Islet precursor cell (in vitro differentiated cells): ENCODE data around the gene C3orf70.
"Not testable (repeated sequence)": the region's sequence is repeated elsewhere in the genome, so short reads cannot be mapped to it uniquely, and the experiment has no call there.

Source experiments
- DNase-seq: peaks from one replicate; pipeline ENCODE4 v3.0.0-alpha.2; 2018

C3orf70 gene

GRCh38 chr3:185150561-185150960 is 2.3 kb downstream of the C3orf70 start:
- DNase-seq: no peak

DNA sequence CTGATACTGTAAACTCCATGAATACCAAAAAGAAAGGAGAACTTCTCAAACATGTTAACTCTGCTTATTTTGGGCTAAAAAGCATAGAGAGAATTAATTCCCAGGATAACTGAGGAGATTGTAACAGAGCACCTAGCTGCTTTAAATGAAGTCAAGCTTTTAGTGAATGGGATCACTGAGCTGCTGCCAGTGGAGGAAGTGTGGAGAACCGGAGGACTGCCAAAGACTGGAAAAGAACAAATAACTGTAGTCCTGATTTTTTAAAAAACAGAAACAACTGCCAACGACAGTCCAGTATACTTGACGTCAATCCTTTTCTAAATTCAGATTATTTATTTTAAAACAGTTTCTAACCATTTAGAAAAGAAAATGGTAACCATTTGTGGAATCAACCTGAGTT is 3.3 kb downstream of the C3orf70 start:
- no peak for DNase-seq

GRCh38 chr3:185145511-185145910 is 7.3 kb downstream of the C3orf70 start:
- no peak for DNase-seq

- no peak for DNase-seq
Observed at GRCh38 chr3:185144784-185145183, 8.1 kb downstream of the C3orf70 start.

- no peak for DNase-seq
Observed at GRCh38 chr3:185137821-185138220, 15.0 kb downstream of the C3orf70 start.

DNA sequence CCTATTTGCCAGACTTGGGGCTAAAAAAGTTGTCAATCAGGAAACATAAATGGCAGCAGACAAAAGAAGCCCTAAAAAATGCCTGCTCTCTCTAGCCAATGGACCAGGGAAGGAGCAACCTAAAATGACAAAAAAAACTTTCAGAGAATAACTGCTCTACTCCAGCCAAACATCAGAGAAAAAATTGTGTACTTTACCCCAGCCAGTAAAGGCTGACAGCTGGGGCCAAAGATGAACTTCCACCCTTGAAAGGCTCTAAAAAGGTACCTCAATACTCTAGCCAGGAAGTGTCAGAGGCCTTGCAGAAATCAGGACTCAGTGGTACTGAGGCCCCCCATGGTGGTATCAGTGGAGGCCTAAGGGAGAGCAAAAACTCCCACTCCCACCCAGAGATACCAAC is 18.4 kb downstream of the C3orf70 start:
- DNase-seq: no peak

- no peak for DNase-seq
Observed at GRCh38 chr3:185131602-185132256, 21.1 kb downstream of the C3orf70 start.

DNA sequence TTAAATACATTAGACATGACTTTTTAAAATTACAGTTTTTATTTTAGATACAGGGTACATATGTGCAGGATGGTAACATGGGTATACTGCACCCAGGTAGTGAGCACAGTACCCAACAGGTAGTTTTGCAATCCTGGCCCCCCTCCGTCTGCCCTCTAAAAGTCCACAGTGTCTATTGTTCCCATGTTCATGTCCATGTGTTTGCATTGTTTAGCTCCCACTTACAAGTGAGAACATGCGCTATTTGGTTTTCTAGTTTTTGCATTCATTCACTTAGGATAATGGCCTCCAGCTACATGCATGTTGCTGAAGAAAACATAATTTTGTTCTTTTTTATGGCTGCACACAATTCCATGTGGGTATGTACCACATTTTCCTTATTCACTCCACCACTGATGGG is 23.8 kb downstream of the C3orf70 start:
- DNase-seq: no peak

DNA sequence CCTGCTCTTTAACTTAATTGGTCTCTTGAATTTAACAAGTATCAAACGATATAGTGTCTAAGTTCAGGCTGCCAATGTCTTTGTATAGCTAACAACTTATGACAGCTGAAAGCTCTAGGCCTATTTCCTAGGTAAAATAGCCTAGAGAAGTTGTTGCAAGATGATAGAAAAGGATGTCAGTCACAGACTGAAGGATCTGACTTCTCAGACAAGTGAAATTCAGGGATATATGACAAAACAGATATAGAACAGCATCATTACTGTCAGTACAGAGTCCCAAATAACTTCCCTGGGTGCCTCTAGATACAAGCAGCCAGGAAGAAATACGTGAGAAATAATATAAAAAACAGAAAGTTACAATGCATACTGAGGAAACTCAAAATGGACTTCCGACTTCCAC is 26.7 kb downstream of the C3orf70 start:
- DNase-seq: no peak

GRCh38 chr3:185120126-185120525 is 32.7 kb downstream of the C3orf70 start:
- no peak for DNase-seq

DNA sequence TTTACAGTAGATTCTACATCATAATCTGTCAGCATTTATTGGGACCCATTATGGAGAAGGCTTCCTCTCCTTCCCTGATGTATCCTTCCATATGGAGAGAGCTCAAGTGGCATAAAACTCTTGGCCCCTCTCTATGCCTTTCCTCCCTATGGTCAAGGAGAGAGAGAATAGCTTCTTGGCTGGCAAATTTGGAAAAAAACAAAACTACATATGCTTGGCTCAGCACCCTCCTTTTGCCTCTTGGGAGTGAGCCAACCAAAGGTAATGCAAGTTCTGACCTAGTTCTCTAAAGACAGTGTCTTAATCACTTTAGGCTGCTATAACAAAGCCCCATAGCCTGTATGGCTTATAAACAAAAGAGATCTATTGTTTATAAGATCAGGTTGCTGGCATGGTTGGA is 37.5 kb downstream of the C3orf70 start:
- no peak for DNase-seq

DNA sequence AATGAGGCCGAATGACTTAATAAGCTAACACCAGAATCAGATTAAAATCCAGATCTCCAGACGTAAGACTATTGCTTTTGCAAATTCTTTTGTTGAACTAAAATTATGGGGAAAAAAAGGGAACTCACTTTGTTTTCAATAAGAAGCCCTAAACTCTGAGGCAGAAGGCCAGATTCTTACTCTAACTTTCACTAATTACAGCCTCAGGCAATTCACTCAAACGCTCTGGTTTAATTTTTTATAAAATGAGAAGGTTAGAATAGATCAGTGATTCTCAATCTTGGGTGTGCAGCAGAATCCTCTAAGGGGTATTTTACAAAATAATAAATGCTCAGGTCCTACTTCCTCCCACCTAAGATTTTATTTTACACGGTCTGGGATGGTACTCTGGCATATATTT is 38.1 kb downstream of the C3orf70 start:
- DNase-seq: no peak

DNA sequence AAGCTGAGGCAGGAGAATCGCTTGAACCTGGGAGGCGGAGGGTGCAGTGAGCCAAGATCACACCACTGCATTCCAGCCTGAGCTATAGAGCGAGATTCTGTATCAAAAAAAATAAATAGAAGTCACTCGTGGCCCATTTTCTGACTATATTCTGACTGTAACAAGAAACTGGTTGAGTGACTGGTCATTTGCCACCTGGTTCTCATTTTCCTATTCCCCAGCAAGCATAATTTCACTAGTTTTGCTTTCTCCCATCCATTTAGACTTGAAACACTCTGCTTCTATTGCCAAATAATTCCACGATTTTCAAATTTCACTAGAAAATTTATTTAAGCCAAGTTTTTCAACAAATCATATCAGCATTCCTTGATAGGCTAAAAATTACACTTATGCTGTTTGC is 40.7 kb downstream of the C3orf70 start:
- no peak for DNase-seq

GRCh38 chr3:185109012-185109411 is 43.8 kb downstream of the C3orf70 start:
- not testable (repeated sequence) for DNase-seq

DNA sequence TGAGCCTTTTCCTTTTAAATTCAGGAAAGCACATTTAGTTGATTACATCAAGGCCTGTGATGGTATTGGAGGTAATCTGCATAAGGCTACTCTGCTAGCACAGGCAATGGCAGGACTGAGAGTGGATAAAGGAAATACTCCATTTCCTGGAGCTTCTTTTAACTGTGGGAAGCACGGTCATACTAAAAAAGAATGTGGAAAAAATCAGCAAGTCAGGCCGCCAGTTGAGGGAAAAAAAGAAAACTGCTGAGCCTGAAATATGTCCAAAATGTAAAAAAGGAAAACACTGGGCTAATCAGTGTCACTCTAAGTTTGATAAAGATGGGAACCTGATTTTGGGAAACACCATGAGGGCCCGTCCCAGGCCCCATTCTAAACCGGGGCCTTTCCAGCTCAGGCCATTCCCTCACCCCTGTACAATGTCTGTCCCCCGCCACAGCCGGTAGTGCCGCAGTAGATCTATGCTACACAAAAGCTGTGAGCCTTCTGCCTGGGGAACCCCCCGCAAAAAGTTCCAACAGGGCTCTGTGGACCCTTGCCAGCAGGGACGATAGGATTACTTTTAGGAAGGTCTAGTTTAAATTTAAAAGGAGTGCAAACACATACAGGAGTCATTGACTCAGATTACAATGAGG is 46.5 kb downstream of the C3orf70 start:
- not testable (repeated sequence) for DNase-seq

DNA sequence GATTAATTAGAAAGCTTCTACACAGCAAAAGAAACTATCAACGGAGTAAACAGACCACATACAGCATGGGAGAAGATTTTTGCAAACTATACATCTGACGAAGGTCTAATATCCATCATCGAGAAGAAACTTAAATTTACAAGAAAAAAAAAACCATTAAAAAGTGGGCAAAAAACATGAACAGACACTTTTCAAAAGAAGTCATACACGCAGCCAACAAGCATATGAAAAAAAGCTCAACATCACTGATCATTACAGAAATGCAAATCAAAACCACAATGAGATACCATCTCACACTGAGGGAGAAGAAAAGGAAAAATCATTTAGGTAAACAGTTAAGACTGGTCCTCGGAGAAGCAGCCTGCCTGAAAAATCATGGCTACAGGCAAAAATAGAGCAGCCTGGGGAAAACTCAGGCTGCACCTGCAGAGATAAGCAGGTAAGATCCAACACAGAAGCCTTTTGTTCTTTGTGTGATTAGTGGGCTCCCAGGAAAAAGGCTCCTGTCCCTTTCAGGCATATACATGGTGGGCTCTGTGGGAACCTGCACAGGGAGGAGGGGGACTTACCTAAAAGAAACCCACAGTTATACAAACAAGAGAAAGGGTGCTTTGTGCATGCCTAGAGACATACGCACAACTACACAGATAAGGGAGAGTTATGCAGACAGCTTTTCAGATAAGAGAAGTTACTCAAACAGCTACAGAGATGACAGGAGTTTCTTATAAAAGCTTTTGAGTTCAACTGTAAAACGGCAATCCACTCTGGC is 49.3 kb downstream of the C3orf70 start:
- DNase-seq: peak; percentile 58

- DNase-seq: no peak
Observed at GRCh38 chr3:185094697-185095096, 58.2 kb downstream of the C3orf70 start.

DNA sequence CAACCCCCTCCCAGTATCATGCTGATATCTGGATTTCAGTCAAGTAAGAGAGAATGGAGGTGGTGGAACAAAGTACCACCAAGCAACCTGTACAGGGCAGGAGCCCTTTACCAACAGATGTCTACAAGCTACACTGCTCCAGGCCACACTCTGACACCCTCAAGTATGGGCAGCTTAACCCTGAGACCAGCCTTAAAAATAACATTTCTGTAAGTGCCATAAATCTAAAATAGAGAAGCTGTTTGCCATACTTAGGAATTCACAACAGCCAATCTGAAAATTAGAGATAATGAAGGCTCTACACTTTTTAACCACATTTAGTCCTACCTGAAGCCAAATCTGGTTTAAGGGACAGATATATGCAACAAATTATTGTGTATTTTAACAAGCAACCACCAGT is 59.7 kb downstream of the C3orf70 start:
- no peak for DNase-seq

DNA sequence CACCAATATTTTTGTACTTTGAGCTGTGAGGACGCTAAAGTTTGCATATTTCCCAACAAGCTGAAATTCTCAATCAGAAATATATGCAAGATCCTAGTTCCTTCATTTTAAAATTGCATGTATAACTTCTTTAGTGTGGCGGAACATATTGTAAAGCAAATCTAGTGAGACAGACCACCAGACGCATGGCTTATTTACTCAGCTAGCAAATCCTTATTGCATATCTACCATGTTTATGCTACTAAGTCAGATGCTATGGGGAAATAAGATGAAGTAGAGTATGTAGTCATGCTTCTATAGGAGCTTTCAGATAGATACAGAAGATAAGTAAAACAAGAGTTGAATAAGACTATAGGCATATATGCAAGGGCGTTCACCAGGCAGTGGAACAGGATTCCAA is 62.0 kb downstream of the C3orf70 start:
- DNase-seq: no peak

GRCh38 chr3:185089751-185090150 is 63.1 kb downstream of the C3orf70 start:
- DNase-seq: no peak

GRCh38 chr3:185089343-185089742 is 63.5 kb downstream of the C3orf70 start:
- no peak for DNase-seq

DNA sequence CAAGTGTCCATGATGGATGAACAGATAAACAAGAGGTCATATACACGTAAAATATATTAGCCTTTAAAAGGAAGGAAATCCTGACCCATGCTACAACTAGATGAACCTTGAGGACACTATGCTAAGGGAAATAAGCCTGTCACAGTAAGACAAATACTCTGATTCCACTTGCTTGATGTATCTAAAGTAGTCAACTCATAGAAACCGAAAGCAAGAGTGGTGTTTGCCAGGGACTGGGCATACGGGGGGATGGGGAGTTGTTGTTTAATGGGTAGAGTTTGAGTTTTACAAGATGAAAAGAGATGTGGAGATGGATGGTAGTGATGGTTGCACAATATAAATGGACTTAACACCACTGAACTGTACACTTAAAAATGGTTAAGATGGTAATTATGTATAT is 65.4 kb downstream of the C3orf70 start:
- no peak for DNase-seq

DNA sequence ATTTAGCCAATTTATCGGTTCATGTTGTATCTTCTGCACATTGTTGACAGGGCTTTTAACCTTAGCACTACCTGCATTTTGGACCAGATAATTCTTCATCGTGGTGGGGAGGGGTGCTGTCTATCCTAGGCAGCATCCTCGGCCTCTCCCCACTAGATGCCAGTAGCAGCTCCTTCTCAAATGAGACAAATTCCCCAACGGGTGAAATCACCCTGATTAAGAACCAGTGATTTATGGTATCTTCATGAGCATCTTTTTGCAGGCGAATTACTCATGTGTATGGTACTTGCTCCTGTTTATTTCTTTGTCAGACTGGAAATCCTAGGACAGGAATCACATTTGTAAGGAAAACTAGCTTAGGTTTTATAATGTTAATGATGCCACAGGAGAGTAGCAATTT is 68.0 kb downstream of the C3orf70 start:
- DNase-seq: no peak

GRCh38 chr3:185084402-185084801 is 68.5 kb downstream of the C3orf70 start:
- no peak for DNase-seq
